Upper lobe of left lung (tissue), 4 donors: ENCODE results near the gene MVB12B.

ENCODE experiments used
- EP300 ChIP-seq, 4 donors: sonication (generic); formaldehyde crosslinking; IDR thresholded peaks; one replicate each; pipeline ENCODE4 v1.5.1; 2017; ENCODE audit warnings: antibody characterized with exemption in 4 of 4, control low read depth in 2 of 4
- POLR2A ChIP-seq, 4 donors: fragments of 450-650 bp; IDR thresholded peaks; one replicate each; pipeline ENCODE4 v1.5.1; 2016 to 2017; ENCODE audit warnings: antibody characterized with exemption in 4 of 4, mild to moderate bottlenecking in 2 of 4
- POLR2AphosphoS5 ChIP-seq, 2 donors: sonication (generic); formaldehyde crosslinking; IDR thresholded peaks; one replicate each; pipeline ENCODE4 v1.5.1; 2017; ENCODE audit warnings: antibody characterized with exemption in 2 of 2
- TF ChIP-seq, protein P1 (sequence below), 6 experiments: fragments of 450-650 bp in 4 of 6; fragments of 200-600 bp in 2 of 6; sonication (generic) in 2 of 6; IDR thresholded peaks; one replicate each; pipeline ENCODE4 v1.5.1; 2016 to 2019; ENCODE audit warnings: antibody characterized with exemption in 6 of 6

DNA sequence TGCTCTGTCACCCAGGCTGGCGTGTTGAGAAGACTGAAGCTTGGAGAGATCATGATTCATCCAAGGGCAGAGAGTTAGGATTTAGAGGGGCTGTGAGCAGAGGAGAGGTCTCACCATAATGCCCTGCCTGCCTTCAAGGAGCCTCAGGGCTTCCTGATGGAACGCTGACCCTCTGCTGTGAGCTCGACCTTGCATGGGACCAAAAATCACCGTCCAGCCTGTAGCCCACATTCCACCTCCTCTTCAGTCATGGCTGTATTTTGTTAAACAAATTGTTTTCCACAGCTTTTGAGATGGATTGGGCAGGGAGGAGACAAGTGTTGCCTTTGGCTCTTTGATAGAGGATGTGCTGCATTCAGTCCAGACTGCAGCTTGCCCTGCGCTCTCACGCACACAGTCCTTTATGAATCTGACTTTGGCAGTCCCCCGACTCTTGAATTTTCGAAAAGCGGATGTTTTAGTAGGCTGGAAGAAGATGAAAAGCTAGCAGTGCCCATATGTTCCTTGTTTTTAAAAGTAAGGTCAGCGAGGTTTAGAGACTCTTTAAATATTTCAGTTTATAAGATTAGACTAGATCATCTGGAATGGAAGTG is 79.5 kb downstream of the MVB12B start:
- TF ChIP-seq POLR2A (IDR thresholded peaks at IDR 0.05), result no peak
- TF ChIP-seq, protein P1, sequence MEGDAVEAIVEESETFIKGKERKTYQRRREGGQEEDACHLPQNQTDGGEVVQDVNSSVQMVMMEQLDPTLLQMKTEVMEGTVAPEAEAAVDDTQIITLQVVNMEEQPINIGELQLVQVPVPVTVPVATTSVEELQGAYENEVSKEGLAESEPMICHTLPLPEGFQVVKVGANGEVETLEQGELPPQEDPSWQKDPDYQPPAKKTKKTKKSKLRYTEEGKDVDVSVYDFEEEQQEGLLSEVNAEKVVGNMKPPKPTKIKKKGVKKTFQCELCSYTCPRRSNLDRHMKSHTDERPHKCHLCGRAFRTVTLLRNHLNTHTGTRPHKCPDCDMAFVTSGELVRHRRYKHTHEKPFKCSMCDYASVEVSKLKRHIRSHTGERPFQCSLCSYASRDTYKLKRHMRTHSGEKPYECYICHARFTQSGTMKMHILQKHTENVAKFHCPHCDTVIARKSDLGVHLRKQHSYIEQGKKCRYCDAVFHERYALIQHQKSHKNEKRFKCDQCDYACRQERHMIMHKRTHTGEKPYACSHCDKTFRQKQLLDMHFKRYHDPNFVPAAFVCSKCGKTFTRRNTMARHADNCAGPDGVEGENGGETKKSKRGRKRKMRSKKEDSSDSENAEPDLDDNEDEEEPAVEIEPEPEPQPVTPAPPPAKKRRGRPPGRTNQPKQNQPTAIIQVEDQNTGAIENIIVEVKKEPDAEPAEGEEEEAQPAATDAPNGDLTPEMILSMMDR (IDR thresholded peaks at IDR 0.05), result no peak
- TF ChIP-seq POLR2AphosphoS5 (IDR thresholded peaks at IDR 0.05), result no peak
- TF ChIP-seq EP300 (IDR thresholded peaks at IDR 0.05), result no peak
